NCI-H1694 treated with DMSO at 0.1 percent for 48 hours (cell line): ENCODE data around the gene UBE2V1.

Experiments
- DNase-seq: peaks from one replicate; lab custom pipeline; 2025; lab: John Stamatoyannopoulos, UW

UBE2V1 gene

GRCh38 chr20:50062006-50062838 lies 50.7 kb downstream of the UBE2V1 start:
- no peak for DNase-seq

- DNase-seq, result no peak
Observed at GRCh38 chr20:50061151-50062005, 51.6 kb downstream of the UBE2V1 start.

- DNase-seq, result no peak
Observed at GRCh38 chr20:50058662-50059402, 54.1 kb downstream of the UBE2V1 start.

- no peak for DNase-seq
Observed at GRCh38 chr20:50057714-50058053, 55.3 kb downstream of the UBE2V1 start.

- DNase-seq, result no peak
Observed at GRCh38 chr20:50056951-50057713, 55.8 kb downstream of the UBE2V1 start.

GRCh38 chr20:50056408-50056926 lies 56.5 kb downstream of the UBE2V1 start:
- no peak for DNase-seq

GRCh38 chr20:50055524-50056083 lies 57.3 kb downstream of the UBE2V1 start:
- no peak for DNase-seq

- DNase-seq, result no peak
Observed at GRCh38 chr20:50054626-50055511, 58.1 kb downstream of the UBE2V1 start.

GRCh38 chr20:50054231-50054547 lies 58.8 kb downstream of the UBE2V1 start:
- DNase-seq, result no peak

GRCh38 chr20:50053362-50054230 lies 59.4 kb downstream of the UBE2V1 start:
- no peak for DNase-seq

GRCh38 chr20:50052550-50053361 lies 60.2 kb downstream of the UBE2V1 start:
- DNase-seq, result no peak

- DNase-seq, result no peak
Observed at GRCh38 chr20:50050660-50051308, 62.2 kb downstream of the UBE2V1 start.

- DNase-seq, result no peak
Observed at GRCh38 chr20:50050214-50050613, 62.7 kb downstream of the UBE2V1 start.

GRCh38 chr20:50049442-50050026 lies 63.4 kb downstream of the UBE2V1 start:
- no peak for DNase-seq

- no peak for DNase-seq
Observed at GRCh38 chr20:50048420-50049166, 64.4 kb downstream of the UBE2V1 start.

GRCh38 chr20:50044353-50044960 lies 68.5 kb downstream of the UBE2V1 start:
- DNase-seq, result no peak
